Rectal smooth muscle tissue (tissue), 1 donor: ENCODE data around the gene DYSF.
A peak's percentile ranks its signal among the peaks of the same experiment; 100 is the strongest.

ENCODE experiments used
- H3K27ac ChIP-seq: one replicate; pipeline ENCODE4 v1.7.0; 2013; ENCODE audit warnings: low read depth, low read length, inconsistent platforms
- H3K27me3 ChIP-seq: one replicate; pipeline ENCODE4 v1.7.0; 2013; ENCODE audit warnings: low read length; ENCODE audit not compliant: control insufficient read depth, insufficient read depth
- H3K36me3 ChIP-seq: one replicate; pipeline ENCODE4 v1.7.0; 2013; ENCODE audit warnings: low read length; ENCODE audit not compliant: control insufficient read depth, insufficient read depth
- H3K4me1 ChIP-seq: one replicate; pipeline ENCODE4 v1.7.0; 2013; ENCODE audit warnings: low read length; ENCODE audit not compliant: control insufficient read depth, insufficient read depth
- H3K4me3 ChIP-seq: one replicate; pipeline ENCODE4 v1.7.0; 2013; ENCODE audit warnings: low read length
- H3K9ac ChIP-seq: one replicate; pipeline ENCODE4 v1.7.0; 2013; ENCODE audit warnings: low read length

DYSF gene

GRCh38 chr2:71665168-71666093 lies 212.1 kb downstream of the DYSF start:
- no peaks in the 10 kb centered on the region for H3K27me3 ChIP-seq
- H3K4me3 ChIP-seq, result no peak overlapping the region
- H3K36me3 ChIP-seq, result no peaks in the 10 kb centered on the region
- no peak overlapping the region for H3K9ac ChIP-seq
- H3K27ac ChIP-seq, result peak overlapping the region; percentile 6
- peaks cover 2% of the 10 kb centered on the region for H3K4me1 ChIP-seq

- H3K27ac ChIP-seq, result peak overlapping the region; percentile 6
- no peak overlapping the region for H3K4me3 ChIP-seq
- peaks cover 2% of the 10 kb centered on the region for H3K4me1 ChIP-seq
- no peaks in the 10 kb centered on the region for H3K27me3 ChIP-seq
- no peak overlapping the region for H3K9ac ChIP-seq
- H3K36me3 ChIP-seq, result no peaks in the 10 kb centered on the region
Measured at GRCh38 chr2:71666094-71666474, 212.7 kb downstream of the DYSF start.

- Histone ChIP-seq H3K4me1 (peaks cover 2% of the 10 kb centered on the region), H3K27ac (no peak overlapping the region), H3K9ac (no peak overlapping the region), H3K4me3 (no peak overlapping the region), H3K36me3 (no peaks in the 10 kb centered on the region), H3K27me3 (no peaks in the 10 kb centered on the region)
Measured at GRCh38 chr2:71667256-71668182, 214.2 kb downstream of the DYSF start.

GRCh38 chr2:71668326-71669057 lies 215.1 kb downstream of the DYSF start:
- H3K4me1 ChIP-seq, result peaks cover 2% of the 10 kb centered on the region
- H3K9ac ChIP-seq, result no peak overlapping the region
- H3K4me3 ChIP-seq, result no peak overlapping the region
- H3K27ac ChIP-seq, result no peak overlapping the region
- no peaks in the 10 kb centered on the region for H3K27me3 ChIP-seq
- H3K36me3 ChIP-seq, result no peaks in the 10 kb centered on the region

- H3K36me3 ChIP-seq, result no peaks in the 10 kb centered on the region
- H3K9ac ChIP-seq, result no peak overlapping the region
- no peak overlapping the region for H3K27ac ChIP-seq
- H3K4me1 ChIP-seq, result peaks cover 2% of the 10 kb centered on the region
- no peak overlapping the region for H3K4me3 ChIP-seq
- no peaks in the 10 kb centered on the region for H3K27me3 ChIP-seq
Measured at GRCh38 chr2:71669058-71669456, 215.7 kb downstream of the DYSF start.

GRCh38 chr2:71669628-71670429 lies 216.5 kb downstream of the DYSF start:
- Histone ChIP-seq H3K27me3 (no peaks in the 10 kb centered on the region), H3K36me3 (no peaks in the 10 kb centered on the region), H3K4me3 (no peak overlapping the region), H3K4me1 (peaks cover 2% of the 10 kb centered on the region), H3K27ac (no peak overlapping the region), H3K9ac (no peak overlapping the region)

- H3K9ac ChIP-seq, result no peak overlapping the region
- H3K36me3 ChIP-seq, result no peaks in the 10 kb centered on the region
- H3K27me3 ChIP-seq, result no peaks in the 10 kb centered on the region
- no peak overlapping the region for H3K4me3 ChIP-seq
- H3K4me1 ChIP-seq, result no peaks in the 10 kb centered on the region
- no peak overlapping the region for H3K27ac ChIP-seq
Measured at GRCh38 chr2:71670430-71670795, 217.1 kb downstream of the DYSF start.

GRCh38 chr2:71671203-71671854 lies 218.0 kb downstream of the DYSF start:
- H3K27me3 ChIP-seq, result no peaks in the 10 kb centered on the region
- H3K36me3 ChIP-seq, result no peaks in the 10 kb centered on the region
- no peak overlapping the region for H3K4me3 ChIP-seq
- H3K4me1 ChIP-seq, result no peaks in the 10 kb centered on the region
- H3K9ac ChIP-seq, result no peak overlapping the region
- H3K27ac ChIP-seq, result no peak overlapping the region

- H3K9ac ChIP-seq, result no peak overlapping the region
Measured at GRCh38 chr2:71671895-71672825, 218.8 kb downstream of the DYSF start.

GRCh38 chr2:71672826-71673795 lies 219.8 kb downstream of the DYSF start:
- no peak overlapping the region for H3K4me3 ChIP-seq
- H3K4me1 ChIP-seq, result no peaks in the 10 kb centered on the region
- no peak overlapping the region for H3K9ac ChIP-seq
- no peak overlapping the region for H3K27ac ChIP-seq
- H3K36me3 ChIP-seq, result no peaks in the 10 kb centered on the region
- H3K27me3 ChIP-seq, result no peaks in the 10 kb centered on the region

More at GRCh38 chr2:71671895-71672825, 218.8 kb downstream of the DYSF start:
- Histone ChIP-seq H3K27me3 (no peaks in the 10 kb centered on the region), H3K27ac (no peak overlapping the region), H3K4me3 (no peak overlapping the region), H3K4me1 (no peaks in the 10 kb centered on the region), H3K36me3 (no peaks in the 10 kb centered on the region)
